RWPE2 (cell line): ENCODE measurements around the gene ARHGAP42.
A peak's percentile ranks its signal among the peaks of the same experiment; 100 is the strongest.

Experiments
- ATAC-seq: fragments of 200-7000 bp; cut with Tn5 transposase; 3 replicates; pipeline ENCODE4 v1.9.1; 2021; ENCODE audit warnings: low read depth
- DNase-seq: peaks from one replicate; pipeline ENCODE4 v3.0.0-alpha.2; 2020; ENCODE audit warnings: low spot score
- H3K27ac ChIP-seq: fragments of 450-650 bp; 2 replicates; pipeline ENCODE4 v1.5.1; 2017; ENCODE audit warnings: mild to moderate bottlenecking; ENCODE audit not compliant: poor library complexity, severe bottlenecking
- H3K27me3 ChIP-seq: fragments of 250-450 bp; sonication (Bioruptor Pico); 2 replicates; pipeline ENCODE4 v1.5.1; 2021; ENCODE audit warnings: mild to moderate bottlenecking, moderate library complexity; ENCODE audit not compliant: insufficient read depth, poor library complexity, severe bottlenecking
- H3K36me3 ChIP-seq: fragments of 250-450 bp; sonication (Bioruptor Pico); 2 replicates; pipeline ENCODE4 v1.5.1; 2020; ENCODE audit warnings: low read depth, mild to moderate bottlenecking, moderate library complexity
- H3K4me1 ChIP-seq: fragments of 250-450 bp; sonication (Bioruptor Pico); 2 replicates; pipeline ENCODE4 v1.5.1; 2021; ENCODE audit warnings: mild to moderate bottlenecking, moderate library complexity; ENCODE audit not compliant: insufficient read depth, poor library complexity, severe bottlenecking
- H3K4me3 ChIP-seq: fragments of 250-450 bp; sonication (Bioruptor Pico); 2 replicates; pipeline ENCODE4 v1.5.1; 2021; ENCODE audit warnings: mild to moderate bottlenecking, moderate library complexity; ENCODE audit not compliant: severe bottlenecking
- H3K9me3 ChIP-seq: fragments of 250-450 bp; sonication (Bioruptor Pico); 2 replicates; pipeline ENCODE4 v1.5.1; 2021; ENCODE audit warnings: mild to moderate bottlenecking, moderate library complexity; ENCODE audit not compliant: severe bottlenecking
- CTCF ChIP-seq: fragments of 450-650 bp; IDR thresholded peaks from one replicate; pipeline ENCODE4 v1.5.1; 2017; ENCODE audit warnings: mild to moderate bottlenecking, moderate library complexity; ENCODE audit not compliant: poor library complexity, severe bottlenecking

Gene ARHGAP42

DNA sequence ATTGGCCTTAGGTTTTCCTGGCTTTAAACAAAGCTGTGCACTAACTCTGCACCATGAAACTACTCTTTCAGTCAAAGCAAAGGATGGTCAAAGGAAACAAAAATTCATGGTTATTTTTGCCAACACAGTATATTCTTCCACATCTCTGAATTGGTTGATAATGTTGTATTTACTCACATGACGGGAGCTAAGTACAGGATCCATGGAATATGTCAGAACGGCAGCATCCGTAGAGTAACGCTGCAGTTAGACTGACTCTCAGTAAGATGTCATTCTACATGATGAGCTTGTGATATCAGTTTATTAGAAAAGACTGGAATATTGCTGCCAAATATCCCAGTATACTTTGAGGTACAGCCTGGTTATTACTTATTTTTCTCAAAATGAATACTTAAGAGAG lies 270.4 kb downstream of the ARHGAP42 start:
- ATAC-seq, result no peak
- no peaks in the 10 kb centered on the region for H3K9me3 ChIP-seq
- no peak for DNase-seq
- H3K27ac ChIP-seq, result no peak overlapping the region
- H3K4me1 ChIP-seq, result no peaks in the 10 kb centered on the region
- TF ChIP-seq CTCF, result no peak
- H3K36me3 ChIP-seq, result no peaks in the 10 kb centered on the region
- no peaks in the 10 kb centered on the region for H3K27me3 ChIP-seq
- no peak overlapping the region for H3K4me3 ChIP-seq

DNA sequence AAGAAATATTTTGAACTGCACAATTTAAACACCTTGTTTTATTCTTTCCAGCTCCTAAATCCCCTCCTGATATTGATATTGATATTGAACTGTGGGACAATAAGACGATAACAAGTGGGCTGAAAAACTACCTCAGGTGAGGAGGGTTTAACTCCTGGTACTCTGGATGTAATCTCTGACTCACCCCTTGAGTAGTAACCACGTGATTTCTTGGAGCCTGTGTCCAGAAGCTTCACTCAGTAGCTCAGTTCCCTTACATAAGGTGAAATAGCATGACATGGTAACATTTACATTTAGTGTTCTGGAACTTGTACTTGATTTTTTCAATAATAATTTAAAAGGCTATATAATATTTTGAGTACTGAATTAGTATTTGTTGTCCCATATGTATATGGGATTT lies 274.5 kb downstream of the ARHGAP42 start:
- 0 out of 3 replicates have a peak, but pooled peaks have one; percentile 44 for ATAC-seq
- no peak for DNase-seq
- no peaks in the 10 kb centered on the region for H3K9me3 ChIP-seq
- no peaks in the 10 kb centered on the region for H3K4me1 ChIP-seq
- H3K27me3 ChIP-seq, result no peaks in the 10 kb centered on the region
- H3K36me3 ChIP-seq, result no peaks in the 10 kb centered on the region
- no peak overlapping the region for H3K4me3 ChIP-seq
- no peak overlapping the region for H3K27ac ChIP-seq
- no peak for TF ChIP-seq CTCF

- Histone ChIP-seq H3K27ac (no peak overlapping the region), H3K9me3 (no peaks in the 10 kb centered on the region), H3K4me1 (no peaks in the 10 kb centered on the region), H3K27me3 (no peaks in the 10 kb centered on the region), H3K36me3 (no peaks in the 10 kb centered on the region), H3K4me3 (no peak overlapping the region)
- TF ChIP-seq CTCF, result no peak
- ATAC-seq (no peak), DNase-seq (no peak)
Observed at GRCh38 chr11:100963375-100963774, 276.3 kb downstream of the ARHGAP42 start.

DNA sequence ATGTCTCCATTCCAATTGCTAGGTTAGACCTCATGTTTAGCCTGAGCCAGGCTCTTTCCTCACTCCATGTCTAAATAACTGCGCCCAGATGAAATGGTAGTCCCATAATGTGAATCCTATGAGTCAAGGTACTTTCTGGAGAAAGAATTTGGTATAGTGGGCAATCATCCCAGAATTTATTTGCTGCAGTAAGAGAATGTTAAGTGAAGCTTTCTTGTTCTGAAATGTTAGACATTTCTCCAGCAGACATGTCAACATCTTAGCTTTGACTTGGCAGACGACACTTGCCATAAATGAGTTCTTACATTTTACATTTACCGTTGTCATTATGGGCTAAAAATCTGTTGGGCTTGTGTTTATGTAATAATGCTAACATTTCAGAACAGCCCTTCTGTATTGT lies 277.3 kb downstream of the ARHGAP42 start:
- ATAC-seq (no peak), DNase-seq (no peak)
- no peak for TF ChIP-seq CTCF
- no peak overlapping the region for H3K4me3 ChIP-seq
- no peaks in the 10 kb centered on the region for H3K4me1 ChIP-seq
- no peaks in the 10 kb centered on the region for H3K27me3 ChIP-seq
- no peaks in the 10 kb centered on the region for H3K9me3 ChIP-seq
- no peak overlapping the region for H3K27ac ChIP-seq
- no peaks in the 10 kb centered on the region for H3K36me3 ChIP-seq

DNA sequence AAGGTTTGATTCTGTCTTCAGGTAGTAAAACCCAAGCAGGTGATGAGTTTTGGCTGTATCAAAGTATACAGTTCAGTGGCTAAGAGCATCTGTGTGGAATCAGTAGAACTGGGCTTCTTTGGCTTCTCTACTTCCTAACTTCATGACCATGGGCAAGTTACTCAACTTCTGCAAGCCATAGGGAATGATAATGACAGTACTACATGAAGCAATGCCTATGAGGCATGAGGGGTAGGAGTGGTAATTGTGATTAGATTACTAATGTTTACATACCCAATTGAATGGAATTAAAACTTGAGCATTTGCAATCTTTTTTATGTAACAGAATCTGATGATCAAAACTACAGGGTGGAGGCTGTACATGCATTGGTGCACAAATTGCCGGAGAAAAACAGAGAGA lies 278.3 kb downstream of the ARHGAP42 start:
- no peaks in the 10 kb centered on the region for H3K9me3 ChIP-seq
- no peaks in the 10 kb centered on the region for H3K27me3 ChIP-seq
- H3K4me3 ChIP-seq, result no peak overlapping the region
- ATAC-seq (no peak), DNase-seq (no peak)
- no peak overlapping the region for H3K27ac ChIP-seq
- no peaks in the 10 kb centered on the region for H3K36me3 ChIP-seq
- TF ChIP-seq CTCF, result no peak
- no peaks in the 10 kb centered on the region for H3K4me1 ChIP-seq
